Muscle of leg (tissue), 11 donors: ENCODE data around the gene SLC4A1AP. TPM values are rescaled to one million over a fixed set of nuclear protein-coding genes. Genes with fewer than 3 reads are reported as not detected.
A peak's percentile ranks its signal among the peaks of the same experiment; 100 is the strongest.
"Not testable (repeated sequence)": the region's sequence is repeated elsewhere in the genome, so short reads cannot be mapped to it uniquely, and the experiment has no call there.

Experiments used
- DNase-seq: peaks from one replicate; pipeline ENCODE4 v3.0.0; 2013
- H3K27ac ChIP-seq: one replicate; pipeline ENCODE4 v1.5.1; 2013; ENCODE audit warnings: mild to moderate bottlenecking, low read length, control low read depth
- H3K27me3 ChIP-seq: one replicate; pipeline ENCODE4 v1.6.1; 2013; ENCODE audit warnings: low read length; ENCODE audit not compliant: control insufficient read depth, insufficient read depth
- H3K36me3 ChIP-seq: one replicate; pipeline ENCODE4 v1.6.1; 2013; ENCODE audit warnings: low read length; ENCODE audit not compliant: control insufficient read depth, insufficient read depth
- H3K4me1 ChIP-seq: one replicate; pipeline ENCODE4 v1.6.1; 2013; ENCODE audit warnings: low read length; ENCODE audit not compliant: control insufficient read depth, insufficient read depth
- H3K4me3 ChIP-seq: one replicate; pipeline ENCODE4 v1.5.1; 2013; ENCODE audit warnings: low read length, control low read depth
- H3K9me3 ChIP-seq: replicated peaks from 2 replicates; pipeline ENCODE4 v1.6.1; 2013; ENCODE audit warnings: low read depth, low read length; ENCODE audit not compliant: control insufficient read depth
- WGBS: methylation state at CpG from one replicate; pipeline ENCODE4 v1.1.5; 2013; ENCODE audit warnings: missing lambda C conversion rate; ENCODE audit not compliant: insufficient coverage; 5-methylcytosine and 5-hydroxymethylcytosine counted together
- polyA plus RNA-seq, 8 donors: library from polyadenylated mRNA; unstranded; fragments of 120-200 nt; gene quantifications; one replicate each; pipeline versions ENCODE4 v1.2.1 to v1.2.3, GENCODE V29; 2013; ENCODE audit warnings: inconsistent platforms in 1 of 8, low replicate concordance in 1 of 8; ENCODE audit not compliant: insufficient read length in 8 of 8, insufficient read depth in 1 of 8
- total RNA-seq: library from RNA; stranded (reverse); fragments of 120-200 nt; gene quantifications from one replicate; pipeline ENCODE4 v1.2.4, GENCODE V29; 2013

The SLC4A1AP gene
- total and polyA plus RNA-seq, 9 donors: 22.9 to 25.3 (median 23.8) TPM

DNA sequence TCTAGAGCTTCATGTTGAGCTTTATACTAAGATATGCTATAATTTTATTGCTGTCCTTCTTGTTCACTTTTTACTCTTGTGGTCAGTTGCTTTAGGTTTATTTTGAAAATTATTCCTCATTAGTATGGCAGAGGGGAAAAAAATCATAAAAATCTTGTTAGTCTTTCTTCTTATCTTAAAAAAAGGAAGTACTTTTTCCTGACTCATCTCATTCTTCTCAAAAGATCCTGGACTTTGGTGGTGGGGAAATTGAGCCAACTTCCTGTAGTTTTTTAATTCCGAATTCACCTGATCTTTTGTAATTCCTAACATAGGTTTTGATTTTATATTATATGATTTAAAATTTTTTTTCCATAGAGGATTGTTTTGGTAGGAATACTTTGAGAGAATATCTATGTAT is 3.8 kb downstream of the SLC4A1AP start:
- WGBS: no CpG with 5 or more reads among the region's 1 CpG
- no peak for DNase-seq
- no peak overlapping the region for H3K27ac ChIP-seq
- H3K36me3 ChIP-seq: peaks cover 14% of the 10 kb centered on the region
- no peaks in the 10 kb centered on the region for H3K9me3 ChIP-seq
- H3K4me1 ChIP-seq: peaks cover 13% of the 10 kb centered on the region
- H3K4me3 ChIP-seq: no peak overlapping the region
- no peaks in the 10 kb centered on the region for H3K27me3 ChIP-seq

DNA sequence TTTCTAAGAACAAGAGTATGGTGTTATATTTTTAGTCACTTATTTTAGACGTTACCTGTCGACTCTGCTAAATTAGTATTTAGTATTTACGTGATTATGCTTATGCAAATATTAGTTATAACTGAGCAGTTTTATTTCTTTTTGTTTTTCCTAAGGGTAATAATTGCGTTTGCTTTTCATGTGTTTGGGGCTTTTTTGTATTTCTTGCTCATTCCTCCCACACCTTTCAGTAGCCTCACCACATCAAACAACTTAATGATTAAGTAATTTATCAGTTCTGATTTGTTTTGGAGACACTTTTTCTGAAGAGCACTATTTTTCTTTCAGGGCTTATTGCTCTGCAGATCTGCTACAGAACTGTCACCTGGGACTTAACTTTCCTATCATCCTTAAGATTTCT is 7.5 kb downstream of the SLC4A1AP start:
- Histone ChIP-seq H3K27me3 (no peaks in the 10 kb centered on the region), H3K4me3 (no peak overlapping the region), H3K36me3 (peaks cover 26% of the 10 kb centered on the region), H3K27ac (no peak overlapping the region), H3K9me3 (no peaks in the 10 kb centered on the region), H3K4me1 (no peaks in the 10 kb centered on the region)
- WGBS: no CpG with 5 or more reads among the region's 4 CpGs
- DNase-seq: no peak

DNA sequence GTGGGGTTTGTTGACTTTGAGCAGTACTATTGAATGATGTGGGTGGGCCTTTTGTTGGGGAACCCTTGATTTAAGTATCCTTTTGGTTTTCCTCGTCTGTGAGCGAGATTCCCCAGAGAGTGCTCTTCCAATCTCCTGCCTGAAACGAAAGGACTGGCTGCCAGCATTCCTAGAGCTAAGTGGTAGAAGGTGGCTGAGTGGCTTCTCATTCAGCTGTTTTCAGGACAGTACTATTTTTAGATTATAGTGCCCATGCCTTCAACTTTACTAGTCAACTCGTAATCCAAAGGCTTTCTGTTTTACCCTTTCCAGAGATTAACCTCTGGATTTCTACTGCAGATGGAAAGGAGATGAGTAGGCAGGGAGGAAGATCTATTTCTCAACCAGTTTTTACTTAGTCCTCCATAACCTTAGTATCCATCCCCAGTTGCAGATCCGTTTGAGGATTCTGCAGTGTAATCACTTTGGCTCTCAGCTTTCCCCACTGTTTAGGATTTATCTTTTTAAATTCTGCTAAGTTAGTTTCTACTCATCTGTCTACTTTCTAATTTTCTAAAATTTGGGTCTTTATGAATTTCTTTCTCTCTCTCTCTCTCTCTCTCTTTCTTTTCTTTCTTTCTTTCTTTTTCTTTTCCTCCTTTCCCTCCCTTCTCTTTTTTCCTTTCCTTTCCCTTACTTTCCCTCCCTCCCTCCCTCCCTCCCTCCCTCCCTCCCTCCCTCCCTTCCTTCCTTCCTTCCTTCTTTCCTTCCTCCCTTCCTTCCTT is 9.2 kb downstream of the SLC4A1AP start:
- Histone ChIP-seq H3K4me1 (no peaks in the 10 kb centered on the region), H3K4me3 (no peak overlapping the region), H3K27ac (peak overlapping the region; percentile 74), H3K36me3 (peaks cover 21% of the 10 kb centered on the region), H3K9me3 (no peaks in the 10 kb centered on the region), H3K27me3 (no peaks in the 10 kb centered on the region)
- DNase-seq: no peak
- WGBS: 73% methylated on average over 2 of the region's 5 CpGs

DNA sequence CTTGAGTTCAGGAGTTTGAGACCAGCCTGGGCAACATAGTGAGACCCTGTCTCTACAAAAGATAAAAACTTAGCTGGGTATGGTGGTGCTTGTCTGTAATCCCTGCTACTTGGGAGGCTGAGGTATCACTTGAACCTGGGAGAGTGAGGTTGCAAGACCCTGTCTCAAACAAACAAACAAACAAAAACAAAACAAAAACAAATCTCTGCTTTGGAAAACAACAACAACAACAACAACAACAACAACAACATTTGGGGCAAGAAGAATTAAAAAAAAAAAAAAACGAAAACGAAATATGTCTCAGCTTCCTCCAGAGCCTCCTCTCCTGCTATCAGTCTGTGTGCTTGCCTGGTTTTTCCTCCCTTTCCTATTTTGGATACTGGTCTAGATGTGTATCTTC is 16.9 kb downstream of the SLC4A1AP start:
- no peak for DNase-seq
- Histone ChIP-seq H3K36me3 (peaks cover 48% of the 10 kb centered on the region), H3K27me3 (no peaks in the 10 kb centered on the region), H3K27ac (no peak overlapping the region), H3K4me1 (no peaks in the 10 kb centered on the region), H3K4me3 (no peak overlapping the region), H3K9me3 (no peaks in the 10 kb centered on the region)
- WGBS: no CpG with 5 or more reads among the region's 2 CpGs

DNA sequence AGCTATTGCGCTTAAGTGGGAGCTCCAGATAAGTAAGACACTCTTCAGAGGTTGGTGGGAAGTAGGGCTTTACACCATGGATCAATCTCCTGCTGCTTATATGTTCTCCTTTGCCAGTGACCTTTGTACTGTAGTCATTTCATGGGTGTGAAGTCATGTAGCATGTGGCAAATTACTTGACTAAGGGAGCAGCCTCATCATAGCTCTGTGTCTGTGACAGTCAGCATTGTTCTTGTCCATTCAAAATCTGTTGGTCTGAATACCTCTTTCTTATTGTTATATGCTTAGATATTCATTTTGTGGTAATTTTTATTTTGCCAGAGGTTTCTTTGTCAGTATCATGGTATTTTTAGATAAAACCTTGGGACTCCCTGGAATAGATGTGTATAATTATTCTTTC is 18.2 kb downstream of the SLC4A1AP start:
- no peaks in the 10 kb centered on the region for H3K27me3 ChIP-seq
- H3K4me3 ChIP-seq: no peak overlapping the region
- peaks cover 50% of the 10 kb centered on the region for H3K36me3 ChIP-seq
- DNase-seq: no peak
- H3K27ac ChIP-seq: no peak overlapping the region
- WGBS: no CpG with 5 or more reads among the region's 1 CpG
- no peaks in the 10 kb centered on the region for H3K9me3 ChIP-seq
- no peaks in the 10 kb centered on the region for H3K4me1 ChIP-seq

DNA sequence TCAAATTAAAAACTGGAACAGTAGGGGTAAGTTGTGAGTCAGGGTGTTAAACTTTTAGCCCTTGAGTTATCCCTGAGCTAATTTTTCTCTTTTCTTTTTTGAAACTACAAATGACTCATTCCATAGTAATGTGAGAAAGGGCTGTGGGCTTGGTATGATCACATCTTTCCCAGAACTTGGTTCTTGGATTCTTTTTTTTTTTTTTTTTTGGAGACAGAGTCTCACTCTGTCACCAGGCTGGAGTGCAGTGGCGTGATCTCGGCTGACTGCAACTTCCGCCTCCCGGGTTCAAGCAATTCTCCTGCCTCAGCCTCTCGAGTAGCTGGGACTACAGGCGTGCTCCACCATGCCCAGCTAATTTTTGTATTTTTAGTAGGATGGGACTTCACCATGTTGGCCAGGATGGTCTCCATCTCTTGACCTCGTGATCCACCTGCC is 18.7 kb downstream of the SLC4A1AP start:
- not testable (repeated sequence) for H3K4me3 ChIP-seq, H3K27me3 ChIP-seq, H3K4me1 ChIP-seq, DNase-seq, H3K9me3 ChIP-seq, H3K27ac ChIP-seq
- H3K36me3 ChIP-seq: peaks cover 53% of the 10 kb centered on the region
- 100% methylated on average over 1 of the region's 7 CpGs for WGBS

DNA sequence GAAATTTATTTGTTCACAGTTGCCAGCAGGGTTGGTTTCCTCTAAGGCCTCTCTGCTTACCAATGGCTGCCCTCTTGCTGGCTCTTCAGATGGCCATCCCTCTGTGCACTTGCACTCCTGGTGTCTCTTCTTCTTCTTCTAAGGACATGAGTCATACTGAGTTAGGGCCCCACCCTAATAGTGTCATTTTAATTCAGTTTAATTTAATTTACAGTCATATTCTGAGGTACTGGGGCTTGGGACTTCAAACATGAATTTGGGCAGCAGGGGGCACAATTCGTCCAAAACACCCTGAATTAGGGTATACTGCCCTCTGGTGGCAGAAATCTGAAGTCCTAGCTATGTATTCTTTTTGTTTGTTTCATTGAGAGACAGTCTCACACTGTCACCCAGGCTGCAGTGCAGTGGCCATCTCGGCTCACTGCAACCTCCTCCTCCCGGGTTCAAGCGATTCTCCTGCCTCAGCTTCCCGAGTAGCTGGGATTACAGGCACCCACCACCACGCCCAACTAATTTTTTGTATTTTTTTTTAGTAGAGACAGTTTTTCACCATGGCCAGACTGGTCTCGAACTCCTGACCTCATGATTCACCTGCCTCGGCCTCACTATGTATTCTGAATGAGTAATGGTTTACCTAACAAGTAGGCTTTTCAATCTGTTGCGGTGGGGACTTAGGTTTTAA is 19.8 kb downstream of the SLC4A1AP start:
- H3K36me3 ChIP-seq: peaks cover 52% of the 10 kb centered on the region
- peak; percentile 86 for DNase-seq
- no peak overlapping the region for H3K27ac ChIP-seq
- WGBS: 0% methylated on average over 2 of the region's 9 CpGs
- H3K4me3 ChIP-seq: no peak overlapping the region
- H3K4me1 ChIP-seq: no peaks in the 10 kb centered on the region
- no peaks in the 10 kb centered on the region for H3K27me3 ChIP-seq
- H3K9me3 ChIP-seq: no peaks in the 10 kb centered on the region

DNA sequence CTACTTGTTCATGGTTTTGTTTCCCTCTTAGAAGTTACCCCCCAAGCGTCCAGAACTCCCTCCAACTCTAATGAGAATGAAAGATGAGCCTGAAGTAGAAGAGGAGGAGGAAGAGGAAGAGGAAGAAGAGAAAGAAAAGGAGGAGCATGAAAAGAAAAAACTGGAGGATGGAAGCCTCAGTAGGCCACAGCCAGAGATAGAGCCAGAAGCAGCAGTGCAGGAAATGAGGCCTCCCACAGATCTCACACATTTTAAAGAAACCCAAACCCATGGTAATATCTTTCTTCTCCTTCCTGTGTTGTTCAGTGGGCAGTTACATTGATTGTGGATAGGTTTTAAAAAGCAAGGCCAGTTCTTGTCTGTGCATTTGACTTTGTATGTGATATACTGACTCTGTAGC is 21.3 kb downstream of the SLC4A1AP start:
- not testable (repeated sequence) for H3K27ac ChIP-seq, H3K4me3 ChIP-seq, H3K27me3 ChIP-seq, DNase-seq, H3K4me1 ChIP-seq, H3K9me3 ChIP-seq
- no CpG with 5 or more reads among the region's 1 CpG for WGBS
- H3K36me3 ChIP-seq: peaks cover 48% of the 10 kb centered on the region

DNA sequence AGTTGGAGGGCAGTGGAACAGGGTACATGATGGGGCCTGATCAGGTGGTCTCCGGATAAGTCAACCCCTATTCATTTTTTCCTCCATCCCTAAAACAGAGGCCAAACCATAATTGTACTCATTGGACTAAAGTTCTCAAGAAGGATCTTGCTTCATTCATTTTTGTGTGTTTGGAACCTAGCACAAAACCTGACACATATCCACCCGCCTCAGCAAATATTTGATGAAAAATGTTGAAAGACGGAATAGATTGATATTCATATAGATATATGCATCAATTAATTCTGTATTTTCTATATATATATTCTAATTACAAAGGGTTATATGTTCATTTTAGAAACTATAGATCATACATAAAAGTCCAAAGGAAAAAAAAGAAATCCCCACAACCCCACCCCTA is 21.9 kb downstream of the SLC4A1AP start:
- peaks cover 47% of the 10 kb centered on the region for H3K36me3 ChIP-seq
- H3K4me1 ChIP-seq: no peaks in the 10 kb centered on the region
- no peak overlapping the region for H3K27ac ChIP-seq
- no peaks in the 10 kb centered on the region for H3K27me3 ChIP-seq
- no peak overlapping the region for H3K4me3 ChIP-seq
- no peak for DNase-seq
- no CpG with 5 or more reads among the region's 3 CpGs for WGBS
- no peaks in the 10 kb centered on the region for H3K9me3 ChIP-seq

DNA sequence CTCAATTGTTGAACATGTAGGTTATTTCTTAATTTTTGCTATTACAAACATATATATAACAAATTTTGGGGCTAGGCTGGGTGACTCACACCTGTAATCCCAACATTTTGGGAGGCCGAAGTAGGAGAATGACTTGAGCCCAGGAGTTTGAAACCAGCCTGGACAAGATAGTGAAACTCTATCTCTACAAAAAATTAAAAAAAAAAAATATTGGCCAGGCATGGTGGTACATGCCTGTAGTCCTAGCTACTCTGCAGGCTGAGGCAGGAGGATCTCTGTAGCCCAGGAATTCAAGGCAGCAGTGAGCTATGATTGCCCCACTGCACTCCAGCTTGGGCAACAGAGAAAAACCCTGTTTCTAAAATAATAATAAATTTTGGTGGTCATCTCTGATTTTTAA is 23.5 kb downstream of the SLC4A1AP start:
- Histone ChIP-seq H3K27me3 (no peaks in the 10 kb centered on the region), H3K4me1 (no peaks in the 10 kb centered on the region), H3K36me3 (peaks cover 37% of the 10 kb centered on the region), H3K4me3 (no peak overlapping the region), H3K9me3 (no peaks in the 10 kb centered on the region), H3K27ac (no peak overlapping the region)
- DNase-seq: no peak
- no CpG with 5 or more reads among the region's 1 CpG for WGBS
